A549 (cell line): ENCODE results near the gene ATG13.

Experiments used
- BHLHE40 ChIP-seq: IDR thresholded peaks from 2 replicates; pipeline ENCODE4 v1.6.1; 2012; ENCODE audit warnings: low read depth, low read length, inconsistent platforms
- CBX8 ChIP-seq: fragments of 200-600 bp; sonication (generic); IDR thresholded peaks from 2 replicates; pipeline ENCODE4 v1.6.1; 2016
- CTCF ChIP-seq: fragments of >200 bp; sonication (Bioruptor Twin); formaldehyde crosslinking; IDR thresholded peaks from 3 replicates; pipeline ENCODE4 v1.5.1; 2016
- EP300 ChIP-seq, 2 experiments: fragments of >200 bp; sonication (Bioruptor Twin); formaldehyde crosslinking; IDR thresholded peaks; 2 replicates in 1 of 2; 3 replicates in 1 of 2; pipeline ENCODE4 v1.6.1; 2016 to 2017
- MAX ChIP-seq: IDR thresholded peaks from 2 replicates; pipeline ENCODE4 v1.6.1; 2012
- NFE2L2 ChIP-seq: fragments of 150-350 bp; conservative IDR thresholded peaks from 2 replicates; pipeline ENCODE4 v1.6.1; 2014; ENCODE audit warnings: low read length
- POLR2A ChIP-seq: IDR thresholded peaks from 2 replicates; pipeline ENCODE4 v1.6.1; 2012; ENCODE audit warnings: mild to moderate bottlenecking, low read length
- RAD21 ChIP-seq, 2 experiments: fragments of >200 bp in 1 of 2; sonication (Bioruptor Twin) in 1 of 2; formaldehyde crosslinking in 1 of 2; IDR thresholded peaks in 1 of 2; conservative IDR thresholded peaks in 1 of 2; 2 replicates in 1 of 2; 3 replicates in 1 of 2; pipeline ENCODE4 v1.6.1; 2012 to 2018; ENCODE audit warnings: inconsistent platforms in 1 of 2
- REST ChIP-seq: fragments of 200-600 bp; sonication (generic); IDR thresholded peaks from 2 replicates; pipeline ENCODE4 v1.6.1; 2016; ENCODE audit warnings: antibody characterized with exemption, mild to moderate bottlenecking, moderate library complexity
- RFX5 ChIP-seq: fragments of 450-650 bp; IDR thresholded peaks from 2 replicates; pipeline ENCODE4 v1.7.1; 2014; ENCODE audit warnings: antibody characterized with exemption, mild to moderate bottlenecking, moderate library complexity
- SMC3 ChIP-seq: fragments of >200 bp; sonication (Bioruptor Twin); formaldehyde crosslinking; IDR thresholded peaks from 3 replicates; pipeline ENCODE4 v1.6.1; 2018; ENCODE audit warnings: inconsistent platforms
- SREBF2 ChIP-seq: fragments of 450-650 bp; IDR thresholded peaks from 2 replicates; pipeline ENCODE4 v1.6.1; 2014; ENCODE audit warnings: mild to moderate bottlenecking, moderate library complexity
- USF2 ChIP-seq: fragments of 450-650 bp; IDR thresholded peaks from 2 replicates; pipeline ENCODE4 v1.6.1; 2014; ENCODE audit warnings: antibody characterized with exemption

GRCh38 chr11:46719543-46720218, 102.3 kb downstream of the ATG13 start:
- TF ChIP-seq RAD21 (conservative IDR thresholded peaks at IDR 0.05 in 1 of 2, IDR thresholded peaks at IDR 0.05 in 1 of 2) (no peak), CTCF (no peak), POLR2A (no peak), RFX5 (no peak), BHLHE40 (no peak), CBX8 (no peak), MAX (no peak), SREBF2 (no peak), SMC3 (no peak), USF2 (no peak), REST (no peak), NFE2L2 (no peak), EP300 (IDR thresholded peaks at IDR 0.05) (no peak)
